ENCODE results near the gene BRD4. TPM values are rescaled to one million over a fixed set of nuclear protein-coding genes. Genes with fewer than 3 reads are reported as not detected.

The BRD4 gene
- total RNA-seq, 4 donors from 2014 or later: 5.6 to 156 (median 16.6) TPM

DNA sequence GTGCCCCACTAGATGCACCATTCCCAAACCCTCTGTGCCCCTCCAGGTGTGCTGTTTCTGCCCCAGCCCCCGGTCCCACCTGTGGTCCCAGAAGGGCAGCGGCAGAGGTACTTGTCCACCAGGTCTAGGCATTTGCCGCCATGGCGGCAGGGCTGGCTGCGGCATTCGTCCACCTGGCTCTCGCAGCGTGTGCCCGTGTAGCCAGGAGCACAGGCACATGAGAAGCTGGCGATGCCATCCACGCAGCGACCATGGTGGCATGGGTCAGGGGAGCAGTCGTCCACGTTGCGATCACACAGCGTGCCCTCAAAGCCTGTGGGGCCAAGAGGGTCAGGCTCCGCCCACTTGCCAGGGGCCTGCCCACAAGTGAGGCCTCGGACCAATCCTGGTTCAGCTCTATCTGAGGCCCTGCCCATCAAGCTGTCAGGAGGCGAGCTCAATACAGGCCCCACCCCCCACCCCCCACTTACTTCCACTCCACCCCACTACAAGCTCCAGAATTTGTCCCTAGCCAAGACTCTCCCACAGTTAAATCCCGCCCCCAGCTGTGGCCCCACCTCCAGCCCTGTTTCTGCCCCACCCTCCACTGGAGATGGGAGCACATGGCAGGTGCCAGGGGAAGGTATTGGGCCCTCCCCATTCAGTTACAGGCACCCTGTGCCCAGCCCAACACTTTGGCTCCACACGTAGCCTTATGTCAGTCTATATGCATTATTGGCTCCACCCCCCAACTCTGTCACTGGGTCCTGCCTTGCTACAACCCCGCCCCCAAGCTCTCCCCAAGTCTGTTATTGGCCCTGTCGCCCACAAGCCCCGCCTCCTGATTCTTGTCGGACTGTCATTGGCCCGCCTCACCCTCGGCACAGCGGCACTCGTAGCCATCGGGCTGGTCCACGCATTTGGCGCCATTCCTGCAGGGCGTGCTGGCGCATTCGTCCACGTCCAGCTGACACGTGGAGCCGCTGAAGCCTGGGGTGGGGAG, 145.0 kb downstream of the BRD4 start:
- Histone ChIP-seq H3K4me1 (no peaks in the 10 kb centered on the region), H3K27ac (no peak overlapping the region), H3K9me3 (no peaks in the 10 kb centered on the region), H3K4me3 (no peak overlapping the region), H3K36me3 (no peaks in the 10 kb centered on the region), H3K27me3 (no peaks in the 10 kb centered on the region)
- intact Hi-C loops (cut with DNase I; ENCODE audit: low total_unique reads): no loop called here
- no peak for DNase-seq
- TF ChIP-seq, protein P1, sequence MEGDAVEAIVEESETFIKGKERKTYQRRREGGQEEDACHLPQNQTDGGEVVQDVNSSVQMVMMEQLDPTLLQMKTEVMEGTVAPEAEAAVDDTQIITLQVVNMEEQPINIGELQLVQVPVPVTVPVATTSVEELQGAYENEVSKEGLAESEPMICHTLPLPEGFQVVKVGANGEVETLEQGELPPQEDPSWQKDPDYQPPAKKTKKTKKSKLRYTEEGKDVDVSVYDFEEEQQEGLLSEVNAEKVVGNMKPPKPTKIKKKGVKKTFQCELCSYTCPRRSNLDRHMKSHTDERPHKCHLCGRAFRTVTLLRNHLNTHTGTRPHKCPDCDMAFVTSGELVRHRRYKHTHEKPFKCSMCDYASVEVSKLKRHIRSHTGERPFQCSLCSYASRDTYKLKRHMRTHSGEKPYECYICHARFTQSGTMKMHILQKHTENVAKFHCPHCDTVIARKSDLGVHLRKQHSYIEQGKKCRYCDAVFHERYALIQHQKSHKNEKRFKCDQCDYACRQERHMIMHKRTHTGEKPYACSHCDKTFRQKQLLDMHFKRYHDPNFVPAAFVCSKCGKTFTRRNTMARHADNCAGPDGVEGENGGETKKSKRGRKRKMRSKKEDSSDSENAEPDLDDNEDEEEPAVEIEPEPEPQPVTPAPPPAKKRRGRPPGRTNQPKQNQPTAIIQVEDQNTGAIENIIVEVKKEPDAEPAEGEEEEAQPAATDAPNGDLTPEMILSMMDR (IDR thresholded peaks at IDR 0.05): no peak
- no peak for TF ChIP-seq POLR2A (IDR thresholded peaks at IDR 0.05)

Small RNAs within 50 kb of the gene (small RNA-seq; reads per million reads assigned to genes)
- not detected for gene AC005776.1

Other genes with a start within 250 kb of the BRD4 start
- gene SYDE1, start 225.1 kb downstream of the BRD4 start, total RNA-seq: 10 to 100 TPM; 15.4 to 60.9 (median 22.8) TPM
- gene NOTCH3, start 131.5 kb downstream of the BRD4 start, total RNA-seq: 100 to 1,000 TPM in 2 of 4 donors, 10 to 100 TPM in 1, 1 to 10 TPM in 1; 9.4 to 166 (median 96.9) TPM
- under 1 TPM in 2 of 4 donors, not detected in 2; 0.35 to 0.64 TPM for gene EPHX3, start 100.1 kb downstream of the BRD4 start, total RNA-seq
- gene AKAP8, start 47.2 kb upstream of the BRD4 start, total RNA-seq: 10 to 100 TPM; 17.1 to 55.6 (median 39.2) TPM
- 100 to 1,000 TPM in 2 of 4 donors, 10 to 100 TPM in 2; 82.4 to 157 (median 117) TPM for gene AKAP8L, start 86.4 kb upstream of the BRD4 start, total RNA-seq
- gene WIZ, start 117.4 kb upstream of the BRD4 start, total RNA-seq: 10 to 100 TPM in 1 of 4 donors, 1 to 10 TPM in 3; 6.5 to 53.9 (median 8.5) TPM
- 1 to 10 TPM in 2 of 4 donors, under 1 TPM in 1, not detected in 1; 0.51 to 4.3 (median 1.1) TPM for gene RASAL3, start 132.0 kb upstream of the BRD4 start, total RNA-seq
- not detected for gene PGLYRP2, start 147.0 kb upstream of the BRD4 start, total RNA-seq
- not detected for gene CYP4F22, start 176.0 kb upstream of the BRD4 start, total RNA-seq